ENCODE results near the gene USP22.

The USP22 gene

DNA sequence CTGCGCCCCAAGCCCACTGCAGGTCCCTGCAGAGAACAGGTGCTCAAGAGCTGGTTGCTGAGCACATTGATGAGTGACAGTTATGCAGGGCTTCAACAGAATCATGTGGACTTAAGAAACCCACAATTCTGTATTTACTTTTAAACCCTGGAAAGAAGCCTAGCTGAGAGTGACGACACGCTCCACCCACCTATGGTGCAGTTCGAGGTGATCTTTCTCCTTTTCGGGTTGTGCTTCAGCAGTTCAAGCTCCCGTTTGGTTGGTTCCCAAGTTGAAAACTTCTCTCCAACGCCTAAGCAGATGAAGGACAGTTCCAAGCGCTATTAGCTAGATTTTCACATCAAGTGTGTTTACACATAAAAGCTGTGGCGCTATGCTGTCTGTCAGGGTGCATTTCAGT, 23.9 kb downstream of the USP22 start:
- no peak for DNase-seq

DNA sequence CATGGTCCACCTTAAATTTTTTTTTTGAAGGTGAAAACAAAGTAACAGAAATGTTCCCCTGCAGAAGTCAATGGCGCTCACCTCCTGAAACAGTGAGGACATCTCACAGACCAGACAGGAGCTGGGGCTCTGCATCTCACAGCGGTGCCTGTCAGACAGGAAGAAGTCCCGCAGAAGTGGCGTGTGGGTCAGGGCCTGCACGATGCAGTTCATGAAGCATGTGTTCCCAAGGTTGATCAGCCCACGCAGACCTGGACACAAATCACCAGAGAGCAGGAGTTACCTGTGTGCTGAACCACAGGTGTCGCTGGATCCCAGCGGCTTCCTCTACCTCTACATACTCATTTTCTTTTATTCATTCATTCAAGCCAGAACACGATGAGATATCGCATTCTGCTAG, 24.9 kb downstream of the USP22 start:
- no peak for DNase-seq

DNA sequence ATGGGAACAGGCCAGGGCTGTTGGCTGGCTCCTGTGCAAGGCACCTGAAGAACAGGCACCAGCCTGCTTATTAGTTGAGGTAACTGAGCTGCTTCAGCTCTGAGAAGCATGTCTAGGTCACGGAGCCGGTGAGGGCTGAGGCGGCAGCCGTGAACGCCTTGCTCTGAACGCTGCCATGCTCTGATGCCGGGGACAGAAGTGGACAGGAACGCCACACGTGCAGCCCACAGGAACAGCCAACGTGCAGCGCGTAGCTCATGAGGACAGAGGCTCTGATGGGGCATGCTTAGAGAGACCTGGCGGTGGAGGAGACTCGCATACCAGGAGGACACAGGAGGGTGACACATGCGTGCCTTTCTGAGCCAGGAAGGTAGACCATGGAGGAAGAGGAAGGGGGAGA, 25.6 kb downstream of the USP22 start:
- no peak for DNase-seq

DNA sequence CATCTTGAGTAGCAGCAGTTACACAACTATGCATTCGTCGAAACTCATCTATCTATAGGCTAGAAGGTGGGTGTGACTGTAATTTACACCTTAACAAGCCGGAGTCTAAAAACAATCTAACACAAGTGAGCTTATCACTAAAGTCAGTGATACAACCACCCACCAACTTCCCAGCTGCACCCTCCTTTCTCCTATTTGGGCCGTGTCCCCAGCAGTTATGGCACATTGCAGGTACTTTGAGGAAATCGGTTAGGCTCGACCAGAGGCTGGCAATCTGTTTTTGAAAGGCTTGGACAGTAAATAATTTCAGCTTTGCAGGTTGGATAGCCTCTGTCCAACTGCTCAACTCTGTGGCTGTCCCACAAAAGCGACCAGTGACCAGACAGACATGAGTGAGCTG, 26.0 kb downstream of the USP22 start:
- DNase-seq: no peak

DNA sequence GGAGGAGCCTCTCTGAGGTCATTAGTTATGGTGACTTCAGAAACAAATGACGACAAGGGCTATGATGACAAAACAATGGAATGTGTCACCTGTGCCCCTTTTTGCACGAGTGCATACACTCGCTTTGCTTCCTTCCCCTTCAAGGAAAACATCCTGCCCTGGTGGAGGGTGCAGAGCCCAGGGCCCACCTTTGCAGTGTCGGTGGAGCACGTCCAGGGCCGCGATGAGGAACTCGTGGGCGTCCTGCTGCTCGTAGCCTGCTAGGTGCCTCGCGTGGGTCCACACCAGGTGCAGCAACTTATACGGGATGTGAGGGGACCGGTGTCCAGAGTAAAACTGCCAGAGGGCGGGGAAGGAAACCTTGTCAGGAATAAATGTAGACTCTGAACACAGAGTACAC, 27.2 kb downstream of the USP22 start:
- DNase-seq: no peak

DNA sequence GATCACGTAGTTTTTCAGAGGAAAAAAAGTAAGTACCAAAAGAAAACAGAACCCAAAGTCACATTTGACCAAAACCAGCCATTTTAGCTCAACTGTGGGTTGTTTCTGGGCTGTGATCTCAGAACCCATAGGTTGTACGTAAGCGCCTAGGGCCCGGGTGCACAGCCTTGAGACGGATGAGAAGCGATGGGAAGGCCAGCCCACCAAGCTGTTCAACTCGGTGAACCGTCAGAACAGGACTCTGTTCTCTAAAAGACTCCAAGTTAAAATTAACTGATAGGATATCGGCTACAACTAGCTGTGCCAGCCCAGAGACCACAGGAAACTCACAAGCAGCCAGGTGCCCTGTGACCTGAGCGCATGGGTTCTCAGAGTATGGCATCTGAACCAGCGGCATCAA, 28.3 kb downstream of the USP22 start:
- DNase-seq: no peak

DNA sequence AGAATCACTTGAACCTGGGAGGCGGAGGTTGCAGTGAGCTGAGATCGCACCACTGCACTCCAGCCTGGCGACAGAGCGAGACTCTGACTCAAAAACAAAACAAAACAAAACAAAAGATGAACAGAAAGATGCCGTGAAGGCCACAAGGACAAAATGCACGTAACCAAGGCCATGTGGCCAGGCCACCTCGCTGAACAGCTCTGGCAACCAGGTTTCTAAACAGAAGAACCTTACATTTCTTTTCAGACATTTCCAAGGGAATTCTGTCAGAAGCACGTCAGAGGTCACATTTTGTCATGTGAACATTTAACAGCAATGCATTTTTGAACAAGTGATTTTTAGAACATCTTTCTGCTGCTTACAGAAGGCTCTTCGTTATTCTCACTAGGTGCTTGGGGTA, 28.8 kb downstream of the USP22 start:
- DNase-seq: no peak

DNA sequence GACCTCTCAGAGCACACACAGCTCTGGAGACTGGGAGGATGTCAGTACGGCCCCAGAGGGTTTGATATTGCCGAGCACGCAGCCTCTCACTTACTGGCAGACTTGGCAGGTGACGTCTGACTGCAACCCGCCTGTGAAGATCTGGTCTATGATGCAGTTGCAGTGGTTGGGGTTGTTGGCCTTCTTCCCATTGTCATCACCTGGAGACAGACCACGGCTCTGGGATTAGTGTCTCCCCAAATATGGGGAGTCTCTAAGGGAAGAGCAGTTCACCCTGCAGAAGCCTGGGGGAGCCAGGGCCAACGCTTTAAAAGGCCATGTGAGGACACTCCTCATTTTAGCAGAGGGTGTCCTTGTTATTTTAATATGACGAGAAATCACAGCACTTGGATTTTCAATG, 30.1 kb downstream of the USP22 start:
- DNase-seq: no peak

DNA sequence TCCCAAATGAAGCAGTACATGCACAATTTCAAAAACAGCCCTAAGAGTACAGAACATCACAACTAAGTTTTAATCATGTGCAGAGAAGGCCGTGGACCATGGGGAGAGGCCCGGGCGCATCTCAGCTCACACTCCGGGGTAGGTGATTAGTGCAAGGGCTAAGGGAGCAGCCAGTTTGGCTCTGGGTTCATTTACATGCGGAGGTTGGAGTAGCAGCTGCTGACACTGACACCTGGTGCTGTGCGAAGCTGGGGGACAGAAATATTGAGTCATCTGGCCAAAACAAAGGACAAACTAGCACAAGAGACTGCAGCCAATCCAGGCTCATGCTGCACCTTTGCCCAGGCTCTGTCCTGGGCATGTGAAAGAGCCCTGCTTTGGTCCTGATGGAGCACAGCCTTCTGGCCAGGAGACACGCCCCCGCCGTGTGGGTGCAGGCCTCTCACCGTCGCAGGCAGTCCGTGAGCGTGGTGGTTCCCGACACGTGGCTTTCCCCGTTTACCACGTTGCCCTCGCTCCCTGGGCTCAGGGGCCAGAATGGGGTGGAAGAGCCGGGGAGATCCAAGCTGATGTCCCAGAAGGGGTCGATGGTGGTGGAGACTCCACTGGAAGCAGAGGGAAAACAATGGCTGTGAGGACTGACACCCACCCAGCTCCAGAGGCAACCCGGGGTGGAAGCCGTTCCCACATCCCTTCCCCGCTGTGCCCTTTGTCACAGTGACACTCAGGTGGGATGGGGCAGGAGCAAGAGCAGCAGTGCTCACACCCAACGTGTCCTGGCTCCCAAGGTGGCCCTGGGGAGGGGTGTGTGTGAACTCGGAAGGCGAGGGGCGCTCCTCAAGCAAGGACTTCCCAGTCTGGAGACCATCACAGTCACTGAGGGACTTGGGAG, 31.9 kb downstream of the USP22 start:
- no peak for DNase-seq

DNA sequence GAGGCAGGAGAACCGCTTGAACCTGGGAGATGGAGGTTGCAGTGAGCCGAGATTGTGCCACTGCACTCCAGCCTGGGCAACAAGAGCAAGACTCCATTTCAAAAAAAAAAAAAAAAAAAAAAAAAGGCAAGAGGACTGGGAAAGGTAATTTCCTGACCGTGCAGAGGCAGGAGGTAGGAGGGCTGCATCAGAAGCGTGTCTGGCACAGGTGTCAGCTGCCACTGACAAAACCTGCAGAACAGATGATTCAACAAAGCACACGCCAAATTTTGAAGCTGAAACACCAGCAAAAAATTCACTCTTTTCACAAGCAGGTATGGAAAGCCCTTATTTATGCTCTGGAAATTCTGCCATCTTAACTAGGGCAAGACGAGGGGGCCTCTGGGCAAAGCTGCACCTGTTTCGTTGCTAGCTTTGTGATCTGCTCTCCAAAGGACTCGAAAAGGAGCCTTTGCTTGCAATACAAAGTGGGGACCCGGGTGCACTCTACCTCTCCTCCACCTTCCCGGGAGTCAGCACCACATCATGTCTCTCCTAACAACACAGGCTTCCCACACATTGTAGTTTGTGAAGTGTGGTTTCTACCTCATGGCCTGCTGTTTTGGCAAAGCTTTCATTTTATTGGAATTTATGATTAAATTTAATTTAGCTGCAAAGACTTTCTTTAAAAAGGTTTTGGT, 33.7 kb downstream of the USP22 start:
- no peak for DNase-seq

DNA sequence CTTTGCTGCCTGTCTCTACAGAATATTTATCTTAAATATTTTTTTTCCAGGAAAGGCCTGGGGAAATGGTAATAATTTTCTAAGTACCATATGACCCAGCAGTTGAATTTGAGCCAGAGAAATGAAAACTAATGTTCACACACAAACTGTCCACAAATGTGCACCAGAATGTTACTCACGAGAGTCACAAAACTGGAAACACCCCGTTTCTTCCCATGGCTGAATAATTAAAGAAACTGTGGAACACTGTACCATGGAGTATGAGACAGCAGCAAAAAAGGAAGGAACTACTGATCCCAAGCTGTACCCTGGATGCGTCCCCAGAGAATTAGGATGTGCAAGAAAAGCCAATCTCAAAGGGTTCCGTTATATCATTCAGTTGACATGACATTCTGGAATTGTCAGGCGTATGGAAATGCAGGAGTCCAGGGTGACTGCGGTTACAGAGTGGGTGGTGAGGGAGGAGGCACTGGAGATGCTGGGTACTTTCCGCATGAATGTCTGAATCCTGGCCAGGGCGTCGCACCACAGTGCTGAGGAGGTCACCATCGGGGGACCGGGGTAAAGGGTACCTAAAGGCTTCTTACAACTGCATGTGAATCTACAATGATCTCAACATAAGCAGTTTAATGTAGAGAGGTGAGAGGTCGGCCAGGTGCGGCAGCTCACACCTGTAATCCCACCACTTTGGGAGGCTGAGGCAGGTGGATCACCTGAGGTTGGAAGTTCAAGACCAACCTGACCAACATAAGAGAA, 34.5 kb downstream of the USP22 start:
- DNase-seq: no peak

DNA sequence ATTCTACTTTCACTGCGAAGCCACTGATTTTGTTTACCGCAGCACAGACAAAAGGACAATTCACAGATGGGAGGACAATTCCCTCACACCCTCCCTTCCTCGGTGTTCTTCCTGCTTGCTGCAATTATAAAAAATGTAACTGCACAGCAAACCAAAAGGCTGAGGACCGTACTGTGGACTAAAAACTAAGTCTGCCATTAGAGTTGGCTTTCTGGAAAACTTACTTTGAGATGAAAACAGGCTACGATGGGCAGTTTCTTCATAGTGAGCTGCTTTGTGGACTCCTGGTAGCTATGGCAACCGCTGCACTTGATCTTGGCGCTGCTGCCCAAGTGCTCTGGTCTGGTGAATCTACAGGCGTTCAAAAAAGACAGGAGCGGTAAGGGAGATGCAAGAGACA, 35.2 kb downstream of the USP22 start:
- no peak for DNase-seq

DNA sequence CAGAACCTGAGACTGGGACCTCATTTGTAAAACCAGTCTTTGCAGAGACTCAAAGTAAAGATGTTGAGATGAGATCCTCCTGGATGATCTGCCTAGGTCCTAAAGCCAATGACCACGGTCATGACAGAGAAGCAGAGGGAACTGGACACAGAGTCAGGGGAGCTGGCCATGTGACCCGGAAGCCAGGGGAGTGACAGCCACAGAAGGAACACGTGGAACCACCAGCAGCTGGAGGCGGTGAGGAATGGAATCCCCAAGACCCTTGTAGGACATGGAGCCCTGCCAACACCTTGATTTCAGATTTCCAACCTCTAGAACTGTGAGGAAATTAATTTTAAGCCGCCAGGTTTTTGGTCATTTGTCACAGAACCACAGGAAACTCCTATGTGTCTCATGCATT, 37.0 kb downstream of the USP22 start:
- DNase-seq: no peak

DNA sequence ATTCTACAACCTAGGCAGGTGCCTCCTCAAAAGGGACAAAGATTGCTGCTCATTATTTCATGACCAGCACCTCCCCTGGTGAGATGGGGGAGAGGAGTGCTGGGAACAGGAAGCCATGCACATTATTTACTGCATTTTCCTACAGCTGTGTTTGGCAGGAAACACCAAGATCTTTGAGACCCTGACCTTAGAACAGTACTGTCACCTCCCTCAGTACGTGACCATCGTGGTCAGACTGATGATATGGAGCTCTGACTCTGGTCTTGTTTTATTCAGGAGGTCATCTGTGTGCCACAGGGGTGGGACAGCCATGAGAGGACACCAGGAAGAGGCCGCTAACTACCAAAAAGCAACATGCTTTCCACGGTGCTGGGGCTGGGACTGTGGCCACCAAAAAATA, 37.4 kb downstream of the USP22 start:
- DNase-seq: no peak

DNA sequence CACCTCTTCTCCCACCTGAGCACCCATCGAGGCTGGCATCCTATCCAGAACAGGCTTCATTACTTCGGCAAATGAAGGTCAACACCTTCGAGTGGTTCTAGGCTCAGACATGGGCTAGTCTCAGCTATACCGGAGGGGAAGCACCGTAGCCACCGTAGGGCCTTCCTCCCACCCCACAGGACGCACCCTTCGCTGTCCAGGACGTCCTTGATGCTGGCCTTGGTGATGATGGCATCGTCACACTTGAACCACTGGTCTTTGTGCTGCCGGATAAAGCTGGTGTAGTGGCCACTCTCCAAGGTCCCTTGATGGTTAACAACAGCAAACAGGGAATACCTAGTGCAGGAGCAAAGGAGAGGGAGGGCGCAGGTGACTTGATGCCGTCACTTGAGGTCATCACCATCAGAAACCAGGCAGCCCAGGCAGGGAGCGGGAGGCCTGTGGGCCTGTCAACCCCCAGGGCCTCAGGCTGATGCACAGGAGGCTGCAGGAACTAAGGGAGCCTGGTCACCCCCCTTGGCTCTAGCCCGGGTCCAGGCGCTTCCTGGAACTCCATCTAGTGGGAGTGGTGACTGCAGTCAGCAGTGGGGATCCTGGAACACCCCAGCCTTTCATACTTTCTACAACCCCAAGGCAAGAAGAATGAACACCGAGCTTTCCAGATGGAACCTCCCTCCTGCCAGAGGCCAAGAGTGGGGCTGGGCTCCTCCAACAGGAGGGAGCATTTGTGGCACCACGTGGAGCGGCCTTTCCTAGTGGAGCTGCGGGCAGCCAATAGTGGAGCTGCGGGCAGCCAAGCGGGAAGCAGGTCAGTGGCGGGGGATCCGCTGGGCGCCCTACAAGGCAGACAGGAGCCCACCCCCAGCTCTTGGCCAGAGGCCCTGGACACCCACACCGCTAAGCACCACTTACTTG, 38.5 kb downstream of the USP22 start:
- no peak for DNase-seq

DNA sequence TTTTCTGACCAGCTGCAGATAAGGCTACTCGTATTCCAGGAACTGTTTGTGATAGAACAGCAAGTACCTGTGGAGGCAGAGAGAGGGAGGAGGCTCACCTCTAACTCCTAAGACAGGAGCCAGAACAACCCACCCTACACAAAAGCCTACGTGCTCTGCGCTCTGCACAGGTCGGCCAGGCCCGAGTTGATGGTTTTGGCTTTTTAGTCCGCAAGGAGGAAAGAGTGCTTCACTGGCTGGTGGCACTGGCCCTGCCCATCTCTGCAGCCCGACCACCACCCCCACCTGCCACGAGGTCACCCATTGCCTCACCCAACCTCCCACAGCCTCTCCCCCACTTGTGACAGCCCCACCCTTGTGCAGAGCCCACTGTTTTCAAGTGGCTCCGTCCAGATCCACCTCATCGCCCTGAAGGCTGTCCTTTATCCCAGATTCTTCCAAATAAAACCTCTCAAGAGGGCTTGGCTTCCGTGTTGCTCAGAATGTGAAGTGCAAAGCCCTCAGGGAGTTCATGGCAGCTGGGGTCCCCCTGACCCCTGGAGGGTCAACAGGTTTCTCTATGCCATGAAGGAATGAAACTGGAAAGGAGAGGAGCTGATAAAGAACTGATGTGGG, 39.7 kb downstream of the USP22 start:
- no peak for DNase-seq

DNA sequence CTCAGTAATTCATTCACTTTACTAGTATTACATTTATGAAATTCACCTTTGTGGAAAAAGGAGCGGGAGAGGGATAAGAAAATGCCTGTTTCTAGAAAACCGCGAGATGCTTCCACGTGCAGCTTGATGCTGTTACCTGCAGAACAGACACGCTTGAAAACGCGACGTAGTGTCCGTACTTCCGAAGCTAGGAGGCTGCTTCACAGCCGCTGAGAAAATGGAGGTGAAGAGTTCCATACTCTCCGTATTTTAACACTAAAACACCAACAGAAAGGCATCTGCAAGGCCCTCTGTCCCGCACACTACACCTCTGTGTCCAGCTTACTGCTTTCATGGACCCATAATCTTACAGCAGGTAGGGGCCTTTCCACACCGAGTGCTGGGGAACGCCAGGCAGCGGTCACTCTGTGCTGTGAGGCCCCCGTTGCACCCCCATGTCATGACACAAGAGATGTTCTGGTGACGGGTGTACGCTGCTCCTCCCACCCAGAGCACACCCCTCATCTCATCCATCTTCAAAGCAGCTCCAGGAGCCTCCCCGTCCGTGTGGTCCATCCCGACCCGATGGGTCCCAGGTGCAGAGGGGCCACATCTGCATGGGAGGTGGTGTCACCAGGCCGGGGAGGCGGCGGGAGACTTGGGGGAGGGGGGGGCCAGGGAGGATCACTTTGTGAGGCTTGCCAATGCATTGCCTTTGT, 40.4 kb downstream of the USP22 start:
- DNase-seq: no peak

DNA sequence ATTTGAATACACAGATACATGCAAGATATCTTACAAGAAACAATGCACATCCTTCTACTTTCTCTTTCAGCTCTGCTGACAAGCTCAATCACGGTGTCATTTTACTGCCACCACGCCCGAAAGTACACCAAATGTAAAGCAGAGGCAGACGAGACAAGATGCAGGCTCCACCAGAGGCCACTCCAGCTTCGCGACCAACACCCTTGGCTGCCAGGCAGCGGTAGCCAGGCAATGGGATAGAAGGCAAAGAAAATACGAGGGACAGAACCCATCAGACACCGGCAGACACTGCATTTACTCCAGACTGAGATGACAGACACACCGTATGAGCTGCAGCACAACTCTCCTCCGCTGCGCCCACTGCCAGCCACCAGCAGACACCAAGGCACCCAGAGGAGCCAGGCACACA, 41.0 kb downstream of the USP22 start:
- no peak for DNase-seq

DNA sequence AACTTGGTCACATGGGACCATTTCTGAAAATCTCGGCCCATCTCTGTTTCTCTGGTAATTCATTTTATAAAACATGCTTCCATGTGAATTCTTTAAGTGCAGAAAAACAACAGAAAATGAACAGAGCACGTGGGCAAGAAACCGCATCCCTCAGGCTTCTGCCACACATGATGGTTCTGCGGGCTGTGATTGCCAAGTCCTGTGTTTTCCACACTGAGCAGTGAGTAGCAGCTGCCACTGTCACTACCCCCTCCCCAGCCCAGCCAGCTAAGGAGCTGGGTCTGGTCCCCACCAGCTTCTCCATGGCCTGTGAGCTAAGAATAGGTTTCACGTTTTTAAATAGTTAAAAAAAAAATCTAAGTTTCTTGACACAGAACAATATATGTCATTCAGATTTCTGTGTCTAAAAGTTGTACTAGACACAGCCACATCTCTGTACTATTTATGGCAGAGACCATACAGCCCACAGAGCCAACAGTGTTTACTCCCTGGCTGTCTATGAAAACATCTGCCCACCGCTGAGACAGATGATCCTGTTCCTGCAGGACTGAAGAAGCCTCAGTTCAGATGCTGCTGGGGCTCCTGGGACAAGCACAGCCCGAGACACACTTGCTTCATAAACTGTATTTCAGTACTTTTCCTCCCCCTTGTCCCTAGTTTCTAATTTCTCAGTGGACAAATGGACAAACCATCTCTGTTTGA, 41.5 kb downstream of the USP22 start:
- DNase-seq: no peak

DNA sequence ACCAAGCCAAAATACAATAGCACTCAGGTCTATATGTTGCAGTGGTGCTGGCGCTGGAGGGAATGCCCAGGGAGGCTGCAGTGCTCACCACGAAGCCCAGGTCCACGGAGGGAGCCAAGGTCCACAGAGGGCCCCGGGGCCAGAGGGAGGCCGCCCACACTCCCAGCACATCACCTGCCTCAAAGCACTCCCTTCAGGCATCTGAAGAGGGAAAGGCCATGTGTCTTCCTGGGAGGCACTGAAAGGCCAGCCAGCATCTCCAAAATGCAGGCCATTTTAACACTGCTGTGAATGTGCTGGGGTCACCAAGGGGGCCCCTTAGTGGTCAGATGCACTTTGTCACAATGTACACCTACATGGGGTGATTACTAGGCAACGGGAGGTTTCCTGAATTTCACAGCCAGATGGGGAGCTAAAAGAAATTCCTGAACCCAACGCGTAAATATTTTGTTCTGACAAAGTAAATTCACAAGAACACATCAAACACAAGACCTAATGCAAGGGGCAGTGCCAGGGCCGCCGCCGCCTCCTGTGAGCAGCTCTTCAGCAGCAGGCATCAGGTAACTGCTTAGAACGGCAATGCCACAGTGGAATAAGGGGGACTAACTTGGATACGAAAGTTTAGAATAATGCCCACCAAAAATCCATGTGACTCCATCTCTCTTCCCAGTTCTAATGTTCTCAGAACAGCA, 42.8 kb downstream of the USP22 start:
- no peak for DNase-seq
